Panc1 (cell line): ENCODE results near the gene VIT. TPM values are rescaled to one million over a fixed set of nuclear protein-coding genes. Genes with fewer than 3 reads are reported as not detected.
A peak's percentile ranks its signal among the peaks of the same experiment; 100 is the strongest.

Source experiments
- ATAC-seq: fragments of 200-7000 bp; cut with Tn5 transposase; 2 replicates; pipeline ENCODE4 v1.9.1; 2020; ENCODE audit warnings: mild to moderate bottlenecking, moderate library complexity
- BruUV-seq: library from RNA; stranded (reverse); fragments of 400-500 nt; replicated peaks from 2 replicates; lab custom pipeline; 2021; lab: Mats Ljungman, UMichigan
- CTCF ChIA-PET: fragments of 300-600 bp; sonication (Branson Sonifier 250); formaldehyde crosslinking; loops from one replicate; lab custom pipeline; 2022; ENCODE audit warnings: antibody characterized with exemption; lab: Charles Lee
- POLR2A ChIA-PET: fragments of 300-600 bp; sonication (Branson Sonifier 250); formaldehyde crosslinking; loops from one replicate; lab custom pipeline; 2022; ENCODE audit warnings: antibody characterized with exemption; lab: Charles Lee
- DNase-seq: peaks from one replicate; pipeline ENCODE4 v3.0.0-alpha.2; 2010; ENCODE audit warnings: low read depth, low spot score
- H3K27ac ChIP-seq: 2 replicates; pipeline ENCODE4 v1.5.1; 2011; ENCODE audit warnings: mild to moderate bottlenecking, low read length, inconsistent platforms
- H3K27me3 ChIP-seq: fragments of 200-500 bp; sonication (Bioruptor generic); 2 replicates; pipeline ENCODE4 v1.6.0; 2014; ENCODE audit warnings: low read length, inconsistent platforms; ENCODE audit not compliant: control insufficient read depth, insufficient read depth
- H3K36me3 ChIP-seq: fragments of 200-500 bp; sonication (Bioruptor generic); 2 replicates; pipeline ENCODE4 v1.5.1; 2014; ENCODE audit warnings: inconsistent platforms, mild to moderate bottlenecking, low read length, moderate library complexity; ENCODE audit not compliant: control insufficient read depth, insufficient read depth
- H3K4me1 ChIP-seq: 2 replicates; pipeline ENCODE4 v1.5.1; 2011; ENCODE audit warnings: inconsistent platforms, mild to moderate bottlenecking, low read length, moderate library complexity; ENCODE audit not compliant: control insufficient read depth, insufficient read depth
- H3K4me3 ChIP-seq, 2 experiments: 2 replicates each; pipeline ENCODE4 v1.5.1; 2011 to 2012; ENCODE audit warnings: low read depth in 2 of 2, low read length in 2 of 2, mild to moderate bottlenecking in 2 of 2, inconsistent platforms in 1 of 2, moderate library complexity in 1 of 2
- H3K9me3 ChIP-seq: fragments of 200-500 bp; sonication (Bioruptor generic); 2 replicates; pipeline ENCODE4 v1.5.1; 2014; ENCODE audit warnings: low read depth, mild to moderate bottlenecking, inconsistent platforms, low read length, moderate library complexity; ENCODE audit not compliant: control insufficient read depth, insufficient read depth
- POLR2AphosphoS5 ChIP-seq: IDR thresholded peaks from 2 replicates; pipeline ENCODE4 v1.6.1; 2012; ENCODE audit warnings: mild to moderate bottlenecking, low read depth, low read length, moderate library complexity
- REST ChIP-seq, 2 experiments: IDR thresholded peaks; 2 replicates each; pipeline ENCODE4 v1.6.1; 2011 to 2012; ENCODE audit warnings: low read depth in 2 of 2, control low read depth in 1 of 2, low read length in 1 of 2, mild to moderate bottlenecking in 1 of 2, moderate library complexity in 1 of 2; ENCODE audit not compliant: insufficient read depth in 1 of 2
- SIN3A ChIP-seq: IDR thresholded peaks from 2 replicates; pipeline ENCODE4 v1.6.1; 2012; ENCODE audit warnings: low read depth, mild to moderate bottlenecking, low read length, moderate library complexity, borderline replicate concordance; ENCODE audit not compliant: insufficient read depth
- TCF7L2 ChIP-seq: IDR thresholded peaks from 2 replicates; pipeline ENCODE4 v1.6.1; 2011; ENCODE audit warnings: mild to moderate bottlenecking, low read depth, low read length, inconsistent platforms
- in situ Hi-C: cut with HindIII; loops from 2 replicates; pipeline ENCODE4 v1.10.0; 2016; ENCODE audit warnings: low sequenced_read_pairs, low pct_unique_long_range_greater_than_20kb
- intact Hi-C: fragments of 100-400 bp; cut with micrococcal nuclease; formaldehyde crosslinking; loops from one replicate; pipeline ENCODE4 v1.10.0; 2022; ENCODE audit not compliant: unreplicated experiment
- total RNA-seq: library from RNA; stranded (reverse); gene quantifications from one replicate; pipeline ENCODE4 v1.2.1, GENCODE V29; 2021; ENCODE audit not compliant: unreplicated experiment
- TF ChIP-seq, protein P1 (sequence below): fragments of 450-650 bp; IDR thresholded peaks from 2 replicates; pipeline ENCODE4 v1.5.1; 2017; ENCODE audit warnings: mild to moderate bottlenecking

Gene VIT
- total RNA-seq, 1 experiment from 2014 or later = 0.77 TPM

DNA sequence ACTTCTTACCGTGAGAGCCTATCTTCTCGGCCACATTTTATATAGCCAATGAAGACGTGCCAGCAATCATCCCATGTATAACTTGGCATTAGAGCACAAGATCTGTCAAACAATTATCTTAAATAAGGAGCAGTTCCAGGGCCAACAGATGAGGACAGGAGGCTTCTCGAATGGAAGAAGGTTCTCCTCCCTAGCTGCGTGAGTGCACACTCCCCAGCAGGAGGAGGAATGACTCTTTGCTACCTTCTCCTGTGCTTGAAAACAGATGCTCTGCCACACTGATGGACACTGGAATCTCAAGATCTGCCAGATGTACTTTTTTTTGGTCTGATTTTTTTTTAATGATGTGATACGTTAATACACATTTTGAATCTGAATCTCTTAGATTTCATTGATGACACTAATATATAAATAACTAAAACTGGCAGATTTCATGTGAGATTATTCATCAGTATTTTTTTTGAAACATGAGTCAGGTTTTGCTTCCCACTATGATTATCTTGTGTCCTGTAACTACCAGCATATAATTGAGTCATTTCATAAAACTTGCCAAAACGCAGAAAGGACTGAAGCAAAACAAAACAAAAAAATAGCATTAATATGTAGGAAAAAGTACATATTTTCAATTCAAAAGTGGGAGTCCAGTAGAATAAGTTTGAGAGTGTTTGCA, 626 bp upstream of the VIT start:
- ChIA-PET POLR2A (interaction anchor here (0.6 kb wide), 1 partner anchor 19 kb away, joined by 3 read pairs; no protein-coding TSS in a partner anchor), CTCF (interaction anchor here (1.1 kb wide), 2 partner anchors 75 to 90 kb away, joined by 3 read pairs; no protein-coding TSS in a partner anchor)
- no peaks in the 10 kb centered on the region for H3K36me3 ChIP-seq
- H3K27me3 ChIP-seq = no peaks in the 10 kb centered on the region
- no peaks in the 10 kb centered on the region for H3K9me3 ChIP-seq
- BruUV-seq = no TSS peak
- DNase-seq (no peak), ATAC-seq (peak; percentile 85)
- no peak overlapping the region for H3K4me3 ChIP-seq
- peak overlapping the region; percentile 80 for H3K27ac ChIP-seq
- in situ Hi-C loops = no loop called here
- TF ChIP-seq, protein P1, sequence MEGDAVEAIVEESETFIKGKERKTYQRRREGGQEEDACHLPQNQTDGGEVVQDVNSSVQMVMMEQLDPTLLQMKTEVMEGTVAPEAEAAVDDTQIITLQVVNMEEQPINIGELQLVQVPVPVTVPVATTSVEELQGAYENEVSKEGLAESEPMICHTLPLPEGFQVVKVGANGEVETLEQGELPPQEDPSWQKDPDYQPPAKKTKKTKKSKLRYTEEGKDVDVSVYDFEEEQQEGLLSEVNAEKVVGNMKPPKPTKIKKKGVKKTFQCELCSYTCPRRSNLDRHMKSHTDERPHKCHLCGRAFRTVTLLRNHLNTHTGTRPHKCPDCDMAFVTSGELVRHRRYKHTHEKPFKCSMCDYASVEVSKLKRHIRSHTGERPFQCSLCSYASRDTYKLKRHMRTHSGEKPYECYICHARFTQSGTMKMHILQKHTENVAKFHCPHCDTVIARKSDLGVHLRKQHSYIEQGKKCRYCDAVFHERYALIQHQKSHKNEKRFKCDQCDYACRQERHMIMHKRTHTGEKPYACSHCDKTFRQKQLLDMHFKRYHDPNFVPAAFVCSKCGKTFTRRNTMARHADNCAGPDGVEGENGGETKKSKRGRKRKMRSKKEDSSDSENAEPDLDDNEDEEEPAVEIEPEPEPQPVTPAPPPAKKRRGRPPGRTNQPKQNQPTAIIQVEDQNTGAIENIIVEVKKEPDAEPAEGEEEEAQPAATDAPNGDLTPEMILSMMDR = peak; percentile 74
- no peak for TF ChIP-seq SIN3A
- no peak for TF ChIP-seq TCF7L2
- H3K4me1 ChIP-seq = peaks cover 26% of the 10 kb centered on the region
- intact Hi-C loops = loop anchor here (2.0 kb wide), 1 partner anchor 75 kb away; no protein-coding TSS in a partner anchor

DNA sequence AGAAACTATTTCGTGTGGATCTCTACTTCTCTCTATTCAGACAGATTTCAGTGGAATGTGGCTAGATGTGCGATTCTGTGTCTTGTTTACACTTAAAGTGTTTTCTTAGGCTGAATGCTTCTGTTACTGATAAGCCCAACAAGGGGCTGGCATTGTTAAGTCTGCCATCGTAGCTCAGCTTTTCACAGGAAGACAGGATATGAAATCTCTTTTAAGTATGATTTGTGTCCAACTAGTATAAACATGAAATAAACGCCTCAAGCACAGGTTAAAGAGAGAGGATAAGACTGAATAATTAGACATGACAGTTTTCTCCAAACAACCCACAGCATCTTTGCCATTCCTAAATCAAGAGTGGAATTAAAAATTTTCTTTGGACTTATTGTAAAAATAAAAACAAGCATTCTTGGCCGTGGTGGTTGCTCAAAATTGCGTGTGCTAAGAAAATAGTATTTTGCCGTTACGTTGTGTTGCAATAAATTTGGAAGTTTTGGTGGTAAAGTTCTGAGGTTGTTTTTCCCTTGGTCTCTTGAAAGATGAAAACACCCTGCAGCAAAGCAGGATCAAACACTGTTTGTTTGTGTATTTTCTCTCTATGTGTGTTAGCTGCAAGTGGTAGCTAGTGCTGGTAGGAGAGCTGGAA, 1.0 kb downstream of the VIT start:
- TF ChIP-seq TCF7L2 (peak; percentile 85), REST (IDR thresholded peaks at IDR 0.05; ENCODE audit: insufficient read depth in 1 of 2, low read depth in 2 of 2, low read length in 1 of 2) (no peak)
- POLR2A ChIA-PET = interaction anchor here (0.6 to 0.8 kb wide), 2 partner anchors 17 to 128 kb away, joined by 3 to 5 read pairs; no protein-coding TSS in a partner anchor
- Histone ChIP-seq H3K4me1 (peaks cover 39% of the 10 kb centered on the region), H3K27ac (peak overlapping the region; percentile 80), H3K36me3 (no peaks in the 10 kb centered on the region), H3K9me3 (no peaks in the 10 kb centered on the region), H3K4me3 (peak overlapping the region; percentile 14 to 21; a peak in 3 of 4 replicates), H3K27me3 (no peaks in the 10 kb centered on the region)
- no peak for DNase-seq
- no TSS peak for BruUV-seq
- CTCF ChIA-PET = no interaction called here
- in situ Hi-C loops (no loop called here), intact Hi-C loops (loop anchor here (2.0 kb wide), 1 partner anchor 73 kb away; no protein-coding TSS in a partner anchor)
- ATAC-seq = peak; percentile 50

- ATAC-seq (no peak), DNase-seq (no peak)
- Histone ChIP-seq H3K9me3 (no peaks in the 10 kb centered on the region), H3K27me3 (no peaks in the 10 kb centered on the region), H3K4me1 (peaks cover 43% of the 10 kb centered on the region), H3K27ac (peak overlapping the region; percentile 71; the same call in 1 of the 2 replicates), H3K4me3 (no peak overlapping the region), H3K36me3 (no peaks in the 10 kb centered on the region)
- CTCF ChIA-PET = no interaction called here
- POLR2A ChIA-PET = no interaction called here
- no TSS peak for BruUV-seq
- intact Hi-C loops (no loop called here), in situ Hi-C loops (no loop called here)
- TF ChIP-seq SIN3A (no peak), POLR2AphosphoS5 (no peak), TCF7L2 (no peak)
- TF ChIP-seq, protein P1 = no peak
Measured at GRCh38 chr2:36698993-36699392, 2.5 kb downstream of the VIT start.
